PC-3 (cell line): ENCODE data around the gene FAM184A. TPM values are rescaled to one million over a fixed set of nuclear protein-coding genes. Genes with fewer than 3 reads are reported as not detected.

ENCODE experiments used
- ATAC-seq: fragments of 200-7000 bp; cut with Tn5 transposase; 2 replicates; pipeline ENCODE4 v1.9.1; 2020; ENCODE audit warnings: mild to moderate bottlenecking, moderate library complexity
- BruUV-seq: library from RNA; stranded (reverse); fragments of 400-500 nt; replicated peaks from 2 replicates; lab custom pipeline; 2021; lab: Mats Ljungman, UMichigan
- CTCF ChIA-PET: fragments of 300-600 bp; sonication (Branson Sonifier 250); formaldehyde crosslinking; loops from one replicate; lab custom pipeline; 2022; ENCODE audit warnings: antibody characterized with exemption; lab: Charles Lee
- POLR2A ChIA-PET: fragments of 300-600 bp; sonication (Branson Sonifier 250); formaldehyde crosslinking; loops from one replicate; lab custom pipeline; 2022; ENCODE audit warnings: antibody characterized with exemption; ENCODE audit not compliant: unreplicated experiment; lab: Charles Lee
- DNase-seq: peaks from one replicate; pipeline ENCODE4 v3.0.0-alpha.2; 2015
- H2AFZ ChIP-seq: fragments of 300-600 bp; sonication (generic); 2 replicates; pipeline ENCODE4 v1.6.0; 2016; ENCODE audit warnings: antibody characterized with exemption, low read length
- H3F3A ChIP-seq: fragments of 300-600 bp; sonication (generic); one replicate; pipeline ENCODE4 v1.6.0; 2017; ENCODE audit warnings: antibody characterized with exemption, low read length, control low read depth, mild to moderate bottlenecking; ENCODE audit not compliant: unreplicated experiment
- H3K27ac ChIP-seq: fragments of 300-600 bp; sonication (generic); 2 replicates; pipeline ENCODE4 v1.5.1; 2016; ENCODE audit warnings: mild to moderate bottlenecking, low read length
- H3K27me3 ChIP-seq: fragments of 300-600 bp; sonication (generic); 2 replicates; pipeline ENCODE4 v1.6.1; 2016; ENCODE audit warnings: low read length, mixed read lengths
- H3K36me3 ChIP-seq: fragments of 300-600 bp; sonication (generic); 2 replicates; pipeline ENCODE4 v1.6.1; 2016; ENCODE audit warnings: low read depth, mixed run types, low read length, mixed read lengths
- H3K4me1 ChIP-seq: fragments of 300-600 bp; sonication (generic); 2 replicates; pipeline ENCODE4 v1.5.1; 2016; ENCODE audit warnings: low read length; ENCODE audit not compliant: insufficient read depth
- H3K4me2 ChIP-seq: fragments of 300-600 bp; sonication (generic); 2 replicates; pipeline ENCODE4 v1.6.0; 2016; ENCODE audit warnings: low read length
- H3K4me3 ChIP-seq: fragments of 300-600 bp; sonication (generic); 2 replicates; pipeline ENCODE4 v1.5.1; 2016; ENCODE audit warnings: mild to moderate bottlenecking, low read length, mixed read lengths
- H3K79me2 ChIP-seq: fragments of 300-600 bp; sonication (generic); 2 replicates; pipeline ENCODE4 v1.6.1; 2017; ENCODE audit warnings: low read length, mixed read lengths
- H3K9ac ChIP-seq: fragments of 300-600 bp; sonication (generic); 2 replicates; pipeline ENCODE4 v1.6.0; 2016; ENCODE audit warnings: mild to moderate bottlenecking, low read length
- H3K9me2 ChIP-seq: fragments of 300-600 bp; sonication (generic); replicated peaks from 2 replicates; pipeline ENCODE4 v1.6.1; 2016; ENCODE audit warnings: mixed run types, low read length, mixed read lengths
- H3K9me3 ChIP-seq: fragments of 300-600 bp; sonication (generic); 2 replicates; pipeline ENCODE4 v1.6.1; 2016; ENCODE audit warnings: low read length, mixed read lengths
- H4K20me1 ChIP-seq: fragments of 300-600 bp; sonication (generic); 2 replicates; pipeline ENCODE4 v1.6.1; 2016; ENCODE audit warnings: low read length, mixed read lengths
- EZH2 ChIP-seq: fragments of 300-600 bp; sonication (generic); IDR thresholded peaks from one replicate; pipeline ENCODE4 v1.6.1; 2017; ENCODE audit warnings: antibody characterized with exemption, mild to moderate bottlenecking, low read length; ENCODE audit not compliant: unreplicated experiment
- EZH2phosphoT487 ChIP-seq: fragments of 300-600 bp; sonication (generic); IDR thresholded peaks from 2 replicates; pipeline ENCODE4 v1.6.1; 2018; ENCODE audit warnings: mild to moderate bottlenecking, antibody characterized with exemption, low read length, borderline replicate concordance
- intact Hi-C: fragments of 100-400 bp; cut with micrococcal nuclease; formaldehyde crosslinking; loops from 2 replicates; pipeline ENCODE4 v1.9.0; 2023
- total RNA-seq: library from RNA; depleted of rRNA; stranded (reverse); fragments of >200 nt; gene quantifications from 2 replicates; pipeline ENCODE4 v1.2.3, GENCODE V29; 2014
- TF ChIP-seq, protein P1 (sequence below): fragments of 300-600 bp; sonication (generic); conservative IDR thresholded peaks from 2 replicates; pipeline ENCODE4 v1.5.1; 2017; ENCODE audit warnings: antibody characterized with exemption, low read depth, mild to moderate bottlenecking, low read length

FAM184A gene
- total RNA-seq, 1 experiment from 2014 or later = 4.4 TPM

GRCh38 chr6:119124079-119124824, 45.8 kb upstream of the FAM184A start:
- H3K4me1 ChIP-seq = peaks cover 20% of the 10 kb centered on the region
- no peaks in the 10 kb centered on the region for H3K27me3 ChIP-seq
- H3F3A ChIP-seq = peaks cover 4% of the 10 kb centered on the region
- TF ChIP-seq EZH2 (no peak), EZH2phosphoT487 (no peak)
- TF ChIP-seq, protein P1, sequence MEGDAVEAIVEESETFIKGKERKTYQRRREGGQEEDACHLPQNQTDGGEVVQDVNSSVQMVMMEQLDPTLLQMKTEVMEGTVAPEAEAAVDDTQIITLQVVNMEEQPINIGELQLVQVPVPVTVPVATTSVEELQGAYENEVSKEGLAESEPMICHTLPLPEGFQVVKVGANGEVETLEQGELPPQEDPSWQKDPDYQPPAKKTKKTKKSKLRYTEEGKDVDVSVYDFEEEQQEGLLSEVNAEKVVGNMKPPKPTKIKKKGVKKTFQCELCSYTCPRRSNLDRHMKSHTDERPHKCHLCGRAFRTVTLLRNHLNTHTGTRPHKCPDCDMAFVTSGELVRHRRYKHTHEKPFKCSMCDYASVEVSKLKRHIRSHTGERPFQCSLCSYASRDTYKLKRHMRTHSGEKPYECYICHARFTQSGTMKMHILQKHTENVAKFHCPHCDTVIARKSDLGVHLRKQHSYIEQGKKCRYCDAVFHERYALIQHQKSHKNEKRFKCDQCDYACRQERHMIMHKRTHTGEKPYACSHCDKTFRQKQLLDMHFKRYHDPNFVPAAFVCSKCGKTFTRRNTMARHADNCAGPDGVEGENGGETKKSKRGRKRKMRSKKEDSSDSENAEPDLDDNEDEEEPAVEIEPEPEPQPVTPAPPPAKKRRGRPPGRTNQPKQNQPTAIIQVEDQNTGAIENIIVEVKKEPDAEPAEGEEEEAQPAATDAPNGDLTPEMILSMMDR = no peak
- intact Hi-C loops = loop anchor here (1.0 kb wide), 2 partner anchors 23 to 257 kb away; no protein-coding TSS in a partner anchor
- ChIA-PET CTCF (interaction anchor here (0.6 kb wide), 1 partner anchor 22 kb away, joined by 3 read pairs; no protein-coding TSS in a partner anchor), POLR2A (no interaction called here)
- H3K9me3 ChIP-seq = no peaks in the 10 kb centered on the region
- no peaks in the 10 kb centered on the region for H3K79me2 ChIP-seq
- ATAC-seq (peak; percentile 73), DNase-seq (peak; percentile 70)
- BruUV-seq = no TSS peak
- H3K4me3 ChIP-seq = no peak overlapping the region
- no peaks in the 10 kb centered on the region for H3K9me2 ChIP-seq
- H4K20me1 ChIP-seq = no peaks in the 10 kb centered on the region
- peak overlapping the region; percentile 49 for H3K27ac ChIP-seq
- H3K4me2 ChIP-seq = peak overlapping the region; percentile 46
- H3K9ac ChIP-seq = no peak overlapping the region
- no peak overlapping the region for H2AFZ ChIP-seq
- H3K36me3 ChIP-seq = no peaks in the 10 kb centered on the region

DNA sequence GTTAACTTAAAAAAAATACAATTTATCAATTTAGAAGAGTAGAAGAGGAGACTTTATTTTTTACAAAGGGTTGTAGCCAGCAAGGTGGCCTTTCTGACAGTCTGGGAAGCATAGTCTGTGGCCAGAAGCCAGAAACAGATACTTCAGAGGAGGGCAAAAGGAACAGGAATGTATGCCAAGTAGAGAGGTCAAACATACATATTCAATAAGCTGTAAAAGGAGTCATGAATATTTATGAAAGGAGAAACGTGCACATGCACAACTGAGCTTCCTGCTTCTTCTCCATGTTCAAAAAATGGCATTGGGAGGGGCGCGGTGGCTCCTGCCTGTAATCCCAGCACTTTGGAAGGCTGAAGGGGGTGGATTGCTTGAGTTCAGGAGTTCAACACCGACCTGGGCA, 43.9 kb upstream of the FAM184A start:
- peaks cover 17% of the 10 kb centered on the region for H3K4me1 ChIP-seq
- H3K9me2 ChIP-seq = no peaks in the 10 kb centered on the region
- H4K20me1 ChIP-seq = no peaks in the 10 kb centered on the region
- ChIA-PET CTCF (interaction anchor here (0.5 kb wide), 1 partner anchor 12 kb away, joined by 3 read pairs; no protein-coding TSS in a partner anchor), POLR2A (interaction anchor here (0.5 kb wide), 1 partner anchor 86 kb away, joined by 12 read pairs; no protein-coding TSS in a partner anchor)
- H3K4me2 ChIP-seq = no peak overlapping the region
- no peaks in the 10 kb centered on the region for H3K9me3 ChIP-seq
- no peak overlapping the region for H2AFZ ChIP-seq
- H3K36me3 ChIP-seq = no peaks in the 10 kb centered on the region
- DNase-seq (no peak), ATAC-seq (no peak)
- BruUV-seq = no TSS peak
- no peak overlapping the region for H3K27ac ChIP-seq
- peaks cover 4% of the 10 kb centered on the region for H3F3A ChIP-seq
- no peaks in the 10 kb centered on the region for H3K79me2 ChIP-seq
- TF ChIP-seq, protein P1 = no peak
- TF ChIP-seq EZH2 (no peak), EZH2phosphoT487 (no peak)
- no peaks in the 10 kb centered on the region for H3K27me3 ChIP-seq
- H3K9ac ChIP-seq = no peak overlapping the region
- intact Hi-C loops = no loop called here
- no peak overlapping the region for H3K4me3 ChIP-seq

GRCh38 chr6:119121367-119121766, 42.9 kb upstream of the FAM184A start:
- Histone ChIP-seq H3K36me3 (no peaks in the 10 kb centered on the region), H4K20me1 (no peaks in the 10 kb centered on the region), H3K9me2 (no peaks in the 10 kb centered on the region), H2AFZ (no peak overlapping the region), H3K4me2 (no peak overlapping the region), H3F3A (peaks cover 4% of the 10 kb centered on the region), H3K4me1 (peaks cover 17% of the 10 kb centered on the region), H3K9me3 (no peaks in the 10 kb centered on the region), H3K27ac (no peak overlapping the region), H3K9ac (no peak overlapping the region), H3K79me2 (no peaks in the 10 kb centered on the region), H3K27me3 (no peaks in the 10 kb centered on the region), H3K4me3 (no peak overlapping the region)
- intact Hi-C loops = no loop called here
- TF ChIP-seq, protein P1 = no peak
- TF ChIP-seq EZH2phosphoT487 = no peak
- TF ChIP-seq EZH2 = no peak
- DNase-seq = no peak
- ChIA-PET POLR2A (no interaction called here), CTCF (no interaction called here)
- BruUV-seq = no TSS peak
- no peak for ATAC-seq
